ACC112 (cell line): ENCODE data around the gene GRPEL1.

Experiments used
- H2AFZ ChIP-seq: fragments of 200-600 bp; sonication (generic); one replicate; pipeline ENCODE4 v1.6.0; 2017; ENCODE audit warnings: antibody characterized with exemption, low read length; ENCODE audit not compliant: unreplicated experiment
- H3K27ac ChIP-seq: fragments of 200-600 bp; sonication (generic); 2 replicates; pipeline ENCODE4 v1.5.1; 2014; ENCODE audit warnings: low read depth, mild to moderate bottlenecking, antibody characterized with exemption, low read length, moderate library complexity
- H3K27me3 ChIP-seq: fragments of 200-600 bp; sonication (generic); 2 replicates; pipeline ENCODE4 v1.6.1; 2014; ENCODE audit warnings: mild to moderate bottlenecking, antibody characterized with exemption, low read length, moderate library complexity, mixed read lengths; ENCODE audit not compliant: insufficient read depth
- H3K36me3 ChIP-seq: fragments of 200-600 bp; sonication (generic); 2 replicates; pipeline ENCODE4 v1.6.1; 2016; ENCODE audit warnings: mild to moderate bottlenecking, antibody characterized with exemption, low read length, moderate library complexity, mixed read lengths; ENCODE audit not compliant: insufficient read depth
- H3K4me1 ChIP-seq: fragments of 200-600 bp; sonication (generic); one replicate; pipeline ENCODE4 v1.6.1; 2016; ENCODE audit warnings: low read length, mixed read lengths; ENCODE audit not compliant: insufficient read depth, unreplicated experiment, control insufficient read depth
- H3K4me3 ChIP-seq: fragments of 200-600 bp; sonication (generic); 2 replicates; pipeline ENCODE4 v1.5.1; 2014; ENCODE audit warnings: mild to moderate bottlenecking, low read depth, low read length
- H3K79me2 ChIP-seq: fragments of 200-600 bp; sonication (generic); one replicate; pipeline ENCODE4 v1.6.0; 2016; ENCODE audit warnings: low read length; ENCODE audit not compliant: control insufficient read depth, unreplicated experiment, insufficient read depth

The GRPEL1 gene

GRCh38 chr4:7063362-7063761, 4.5 kb downstream of the GRPEL1 start:
- Histone ChIP-seq H3K79me2 (peaks cover 46% of the 10 kb centered on the region), H3K4me3 (no peak overlapping the region), H3K4me1 (peaks cover 11% of the 10 kb centered on the region), H3K27me3 (no peaks in the 10 kb centered on the region), H3K36me3 (peaks cover 28% of the 10 kb centered on the region), H2AFZ (no peak overlapping the region), H3K27ac (no peak overlapping the region)

- Histone ChIP-seq H3K27ac (no peak overlapping the region), H2AFZ (no peak overlapping the region), H3K4me1 (peaks cover 11% of the 10 kb centered on the region), H3K79me2 (peaks cover 46% of the 10 kb centered on the region), H3K4me3 (no peak overlapping the region), H3K36me3 (peaks cover 28% of the 10 kb centered on the region), H3K27me3 (no peaks in the 10 kb centered on the region)
These were observed 5.0 kb downstream of the GRPEL1 start for GRCh38 chr4:7062816-7063215.

DNA sequence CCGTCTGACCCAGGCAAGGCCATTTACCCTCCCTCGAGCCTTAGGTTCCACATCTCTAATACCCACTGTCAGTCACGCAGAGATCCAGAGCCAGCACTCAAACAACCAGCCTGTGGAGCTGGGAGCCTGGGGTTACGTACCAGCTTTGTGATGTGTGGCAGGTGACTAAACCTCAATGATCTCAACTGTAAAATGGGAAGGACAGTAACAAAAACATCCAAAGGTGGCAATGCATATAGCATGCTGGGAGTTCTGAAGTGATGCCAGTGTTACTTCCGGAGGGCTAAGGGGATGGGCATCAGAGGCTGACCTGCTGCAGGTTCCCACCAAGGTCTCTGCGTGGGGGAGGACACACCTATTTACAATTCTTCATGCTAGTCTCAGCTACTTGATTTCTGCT, 6.0 kb downstream of the GRPEL1 start:
- peaks cover 28% of the 10 kb centered on the region for H3K36me3 ChIP-seq
- no peak overlapping the region for H3K27ac ChIP-seq
- H3K27me3 ChIP-seq, result no peaks in the 10 kb centered on the region
- no peak overlapping the region for H3K4me3 ChIP-seq
- H3K4me1 ChIP-seq, result peaks cover 9% of the 10 kb centered on the region
- no peak overlapping the region for H2AFZ ChIP-seq
- peaks cover 36% of the 10 kb centered on the region for H3K79me2 ChIP-seq

DNA sequence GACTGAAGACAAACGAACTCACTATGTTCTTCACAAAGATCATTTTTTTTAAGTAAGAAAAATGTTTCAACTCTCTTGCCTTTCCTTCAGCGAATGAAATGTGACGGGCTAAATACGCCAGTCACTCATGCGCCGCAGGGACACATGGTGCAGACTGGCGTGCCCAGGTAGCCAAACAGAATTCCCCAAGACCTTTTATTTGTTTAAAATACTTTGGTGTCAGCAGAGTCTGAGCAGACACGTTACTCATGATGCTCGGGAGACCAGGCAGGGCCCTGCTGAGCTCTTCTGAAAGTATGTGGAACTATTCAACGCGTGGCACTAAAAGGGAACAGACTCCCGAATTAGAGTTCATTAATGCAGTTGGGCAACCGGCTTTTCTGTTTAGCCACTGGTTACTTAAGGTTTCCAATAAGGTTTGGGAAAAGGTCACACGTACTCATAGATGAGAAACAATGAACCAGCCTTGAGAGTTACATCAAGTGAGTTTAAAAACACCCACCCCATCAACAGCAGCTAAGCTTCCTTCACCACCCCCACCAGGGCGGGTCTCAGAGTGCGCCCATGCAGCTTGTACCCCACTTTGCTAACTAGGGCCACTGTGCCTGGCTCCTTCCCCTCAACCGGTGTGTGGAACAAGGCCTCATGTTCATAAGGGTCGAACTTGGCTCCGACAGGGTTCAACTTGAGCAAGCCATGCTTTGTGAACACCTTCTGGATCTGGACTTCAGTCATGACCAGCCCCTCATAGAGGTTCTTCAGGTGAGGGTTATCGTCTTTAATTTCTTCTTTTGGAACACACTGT, 7.3 kb downstream of the GRPEL1 start:
- no peak overlapping the region for H2AFZ ChIP-seq
- H3K27ac ChIP-seq, result no peak overlapping the region
- no peak overlapping the region for H3K4me3 ChIP-seq
- peaks cover 29% of the 10 kb centered on the region for H3K79me2 ChIP-seq
- peaks cover under 1% of the 10 kb centered on the region for H3K4me1 ChIP-seq
- peaks cover 34% of the 10 kb centered on the region for H3K36me3 ChIP-seq
- no peaks in the 10 kb centered on the region for H3K27me3 ChIP-seq

DNA sequence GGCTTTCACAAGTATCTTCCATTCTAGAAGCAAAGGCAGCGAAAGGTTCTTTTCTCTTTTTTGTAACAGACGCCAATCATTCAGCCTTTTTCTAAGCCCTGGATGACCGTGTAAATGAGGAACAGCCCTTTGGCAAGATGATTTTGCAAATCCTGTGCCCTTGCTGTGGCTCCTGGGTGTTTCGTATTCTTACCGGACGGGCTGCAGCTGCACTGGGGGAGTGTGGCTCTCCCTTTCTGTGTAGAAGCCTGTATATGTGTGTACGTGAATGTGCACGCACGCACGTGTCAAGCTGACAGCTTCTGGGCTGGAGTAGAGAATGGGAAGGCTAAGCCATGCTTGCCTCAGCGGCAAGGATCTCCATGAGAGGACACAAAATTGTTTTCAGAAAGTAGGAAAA, 8.2 kb downstream of the GRPEL1 start:
- Histone ChIP-seq H2AFZ (no peak overlapping the region), H3K36me3 (peaks cover 34% of the 10 kb centered on the region), H3K27ac (no peak overlapping the region), H3K4me1 (peaks cover 3% of the 10 kb centered on the region), H3K4me3 (no peak overlapping the region), H3K27me3 (no peaks in the 10 kb centered on the region), H3K79me2 (peaks cover 23% of the 10 kb centered on the region)

DNA sequence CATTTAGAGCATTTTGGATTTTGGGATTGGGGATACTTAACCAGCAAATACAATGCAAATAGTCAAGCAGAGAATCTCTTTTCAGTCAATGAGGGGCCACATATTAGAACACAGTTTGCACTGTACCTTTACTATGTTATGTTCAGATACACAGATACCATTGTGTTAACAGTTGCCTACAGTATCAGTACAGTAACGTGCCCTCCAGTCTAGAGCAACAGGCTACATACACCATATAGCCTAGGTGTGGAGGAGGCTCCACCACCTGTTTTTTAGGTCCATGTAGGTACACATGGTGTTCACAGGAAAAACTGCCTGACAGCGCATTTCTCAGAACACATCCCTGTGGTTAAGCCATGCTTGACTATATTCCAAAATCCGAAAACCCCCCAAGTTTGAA, 9.1 kb downstream of the GRPEL1 start:
- Histone ChIP-seq H2AFZ (no peak overlapping the region), H3K79me2 (peaks cover 16% of the 10 kb centered on the region), H3K4me3 (no peak overlapping the region), H3K27me3 (no peaks in the 10 kb centered on the region), H3K4me1 (peaks cover 3% of the 10 kb centered on the region), H3K27ac (no peak overlapping the region), H3K36me3 (peaks cover 37% of the 10 kb centered on the region)

DNA sequence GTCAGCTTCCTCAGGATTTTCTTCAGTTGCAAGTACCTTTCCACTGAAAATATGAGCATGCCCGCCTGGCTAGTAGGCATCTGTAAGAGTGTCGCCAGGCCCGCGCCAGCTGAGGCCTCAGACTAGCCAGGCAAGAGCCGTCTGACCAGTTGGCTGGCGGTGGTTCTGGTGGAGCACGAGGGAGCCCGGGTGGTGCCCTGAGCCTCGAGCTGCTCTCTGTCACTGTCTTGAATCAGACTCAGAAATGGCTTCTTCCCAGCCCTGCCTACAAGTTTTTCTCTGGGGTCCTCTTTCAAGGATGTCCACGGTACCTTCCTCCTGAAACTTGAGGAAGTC, 11.9 kb downstream of the GRPEL1 start:
- Histone ChIP-seq H3K4me3 (no peak overlapping the region), H3K27me3 (no peaks in the 10 kb centered on the region), H3K4me1 (peaks cover 3% of the 10 kb centered on the region), H3K27ac (no peak overlapping the region), H2AFZ (no peak overlapping the region), H3K36me3 (peaks cover 30% of the 10 kb centered on the region; the same call in 1 of the 2 replicates), H3K79me2 (peaks cover 15% of the 10 kb centered on the region)

- H3K4me3 ChIP-seq, result no peak overlapping the region
- H3K36me3 ChIP-seq, result peaks cover 24% of the 10 kb centered on the region; the same call in 1 of the 2 replicates
These were observed 12.5 kb downstream of the GRPEL1 start for GRCh38 chr4:7055111-7055989.

DNA sequence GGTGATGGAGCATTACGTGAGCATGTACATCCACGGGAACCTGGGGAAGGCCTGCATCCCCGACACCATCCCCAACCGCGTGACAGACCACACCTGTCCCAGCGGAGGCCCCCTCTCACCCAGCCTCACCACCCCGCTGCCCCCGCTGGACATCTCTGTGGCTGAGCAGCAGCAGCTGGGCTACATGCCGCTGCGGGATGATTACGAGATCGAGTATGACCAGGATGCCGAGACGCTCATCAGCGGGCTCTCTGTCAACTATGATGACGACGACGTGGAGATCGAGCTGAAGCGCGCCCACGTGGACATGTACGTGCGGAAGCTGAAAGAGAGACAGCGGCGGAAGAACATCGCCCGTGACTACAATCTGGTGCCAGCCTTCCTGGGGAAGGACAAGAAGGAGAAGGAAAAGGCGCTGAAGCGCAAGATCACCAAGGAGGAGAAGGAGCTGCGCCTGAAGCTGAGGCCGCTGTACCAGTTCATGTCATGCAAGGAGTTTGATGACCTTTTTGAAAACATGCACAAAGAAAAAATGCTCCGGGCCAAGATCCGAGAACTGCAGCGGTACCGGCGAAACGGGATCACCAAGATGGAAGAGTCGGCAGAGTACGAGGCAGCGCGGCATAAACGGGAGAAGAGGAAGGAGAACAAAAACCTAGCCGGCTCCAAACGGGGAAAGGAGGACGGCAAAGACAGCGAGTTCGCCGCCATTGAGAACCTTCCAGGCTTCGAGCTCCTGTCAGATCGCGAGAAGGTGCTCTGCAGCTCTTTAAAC, 13.6 kb downstream of the GRPEL1 start:
- Histone ChIP-seq H3K27ac (no peak overlapping the region), H3K79me2 (peaks cover 24% of the 10 kb centered on the region), H3K4me1 (peaks cover 3% of the 10 kb centered on the region), H3K27me3 (no peaks in the 10 kb centered on the region), H2AFZ (no peak overlapping the region), H3K36me3 (peaks cover 18% of the 10 kb centered on the region; the same call in 1 of the 2 replicates), H3K4me3 (no peak overlapping the region)

More at GRCh38 chr4:7055111-7055989, 12.5 kb downstream of the GRPEL1 start:
- Histone ChIP-seq H2AFZ (no peak overlapping the region), H3K4me1 (peaks cover 3% of the 10 kb centered on the region), H3K79me2 (peaks cover 19% of the 10 kb centered on the region), H3K27me3 (no peaks in the 10 kb centered on the region), H3K27ac (peak overlapping the region; percentile 19; the same call in 1 of the 2 replicates)

- H3K4me3 ChIP-seq, result no peak overlapping the region
- H3K79me2 ChIP-seq, result peaks cover 31% of the 10 kb centered on the region
- H3K27me3 ChIP-seq, result no peaks in the 10 kb centered on the region
- no peak overlapping the region for H3K27ac ChIP-seq
- no peak overlapping the region for H2AFZ ChIP-seq
- H3K36me3 ChIP-seq, result peaks cover 15% of the 10 kb centered on the region; the same call in 1 of the 2 replicates
- H3K4me1 ChIP-seq, result peaks cover 3% of the 10 kb centered on the region
These were observed 14.7 kb downstream of the GRPEL1 start for GRCh38 chr4:7052923-7053715.
